GM12892 (cell line): ENCODE measurements around the gene DNMT3B.

Source experiments
- POLR2A ChIP-seq: IDR thresholded peaks from 2 replicates; pipeline ENCODE4 v1.6.1; 2011; ENCODE audit warnings: low read depth, low read length, control low read depth
- TAF1 ChIP-seq: IDR thresholded peaks from 2 replicates; pipeline ENCODE4 v1.6.1; 2011; ENCODE audit warnings: low read depth, mild to moderate bottlenecking, control low read depth, low read length, borderline replicate concordance

- TF ChIP-seq TAF1 (no peak), POLR2A (no peak)
These were observed 15.2 kb downstream of the DNMT3B start for GRCh38 chr20:32777177-32777956.
